Epithelial cell of proximal tubule (primary cell): ENCODE measurements around the gene KANK4. TPM values are rescaled to one million over a fixed set of nuclear protein-coding genes. Genes with fewer than 3 reads are reported as not detected.

Source experiments
- DNase-seq: peaks from one replicate; pipeline ENCODE4 v3.0.0-alpha.2; 2011; ENCODE audit warnings: low read depth
- H3K4me3 ChIP-seq: 2 replicates; pipeline ENCODE4 v1.5.1; 2011; ENCODE audit warnings: low read depth, mild to moderate bottlenecking, low read length
- CTCF ChIP-seq: conservative IDR thresholded peaks from 2 replicates; pipeline ENCODE4 v1.5.1; 2012; ENCODE audit warnings: low read depth, mild to moderate bottlenecking, low read length
- total RNA-seq: library from RNA; depleted of rRNA; stranded (reverse); fragments of >200 nt; gene quantifications from 2 replicates; pipeline ENCODE4 v1.2.3, GENCODE V29; 2015

Gene KANK4
- total RNA-seq, 1 donor from 2014 or later = not detected

GRCh38 chr1:62212411-62212810, 106.8 kb downstream of the KANK4 start:
- no peak overlapping the region for H3K4me3 ChIP-seq
- DNase-seq = no peak
- TF ChIP-seq CTCF = no peak

- no peak for TF ChIP-seq CTCF
- no peak overlapping the region for H3K4me3 ChIP-seq
- no peak for DNase-seq
Measured at GRCh38 chr1:62210960-62211359, 108.3 kb downstream of the KANK4 start.

- no peak overlapping the region for H3K4me3 ChIP-seq
- TF ChIP-seq CTCF = no peak
- no peak for DNase-seq
Measured at GRCh38 chr1:62209931-62210595, 109.2 kb downstream of the KANK4 start.

- no peak for TF ChIP-seq CTCF
- H3K4me3 ChIP-seq = no peak overlapping the region
- DNase-seq = no peak
Measured at GRCh38 chr1:62208970-62209369, 110.3 kb downstream of the KANK4 start.

- no peak overlapping the region for H3K4me3 ChIP-seq
- DNase-seq = no peak
- no peak for TF ChIP-seq CTCF
Measured at GRCh38 chr1:62208087-62208486, 111.1 kb downstream of the KANK4 start.

- DNase-seq = no peak
- no peak overlapping the region for H3K4me3 ChIP-seq
- TF ChIP-seq CTCF = no peak
Measured at GRCh38 chr1:62207187-62207586, 112.0 kb downstream of the KANK4 start.

GRCh38 chr1:62198781-62199125, 120.5 kb downstream of the KANK4 start:
- no peak overlapping the region for H3K4me3 ChIP-seq
- TF ChIP-seq CTCF = no peak
- DNase-seq = no peak
